Endothelial cell of umbilical vein (primary cell): Measurements from ENCODE around the gene YPEL4.

Source experiments
- CTCF ChIP-seq, 2 donors: IDR thresholded peaks; 1 replicate in 1 of 2; 2 replicates in 1 of 2; pipeline ENCODE4 v1.5.1; 2011; ENCODE audit warnings: low read length in 2 of 2, mild to moderate bottlenecking in 2 of 2, moderate library complexity in 2 of 2, control low read depth in 1 of 2, inconsistent platforms in 1 of 2, low read depth in 1 of 2; ENCODE audit not compliant: insufficient read depth in 1 of 2; ENCODE audit errors: extremely low read depth in 1 of 2
- EZH2 ChIP-seq: IDR thresholded peaks from 2 replicates; pipeline ENCODE4 v1.6.1; 2012; ENCODE audit warnings: borderline replicate concordance, low read depth, mild to moderate bottlenecking, moderate library complexity, low read length, inconsistent platforms; ENCODE audit not compliant: severe bottlenecking
- JUN ChIP-seq: IDR thresholded peaks from 2 replicates; pipeline ENCODE4 v1.6.1; 2011; ENCODE audit warnings: borderline replicate concordance, low read depth; ENCODE audit not compliant: insufficient read length, insufficient read depth
- MYC ChIP-seq: IDR thresholded peaks from one replicate; pipeline ENCODE4 v1.6.1; 2011; ENCODE audit warnings: mild to moderate bottlenecking, low read depth, low read length
- POLR2A ChIP-seq: IDR thresholded peaks from 2 replicates; pipeline ENCODE4 v1.6.1; 2012; ENCODE audit warnings: low read depth, mild to moderate bottlenecking, control low read depth, low read length
- POLR2AphosphoS5 ChIP-seq: IDR thresholded peaks from 2 replicates; pipeline ENCODE4 v1.6.1; 2012; ENCODE audit warnings: low read depth, mild to moderate bottlenecking, control low read depth, low read length, moderate library complexity; ENCODE audit not compliant: insufficient read depth
- TF ChIP-seq, protein P1 (sequence below): IDR thresholded peaks from 2 replicates; pipeline ENCODE4 v1.6.1; 2011; ENCODE audit not compliant: insufficient read depth, insufficient read length

DNA sequence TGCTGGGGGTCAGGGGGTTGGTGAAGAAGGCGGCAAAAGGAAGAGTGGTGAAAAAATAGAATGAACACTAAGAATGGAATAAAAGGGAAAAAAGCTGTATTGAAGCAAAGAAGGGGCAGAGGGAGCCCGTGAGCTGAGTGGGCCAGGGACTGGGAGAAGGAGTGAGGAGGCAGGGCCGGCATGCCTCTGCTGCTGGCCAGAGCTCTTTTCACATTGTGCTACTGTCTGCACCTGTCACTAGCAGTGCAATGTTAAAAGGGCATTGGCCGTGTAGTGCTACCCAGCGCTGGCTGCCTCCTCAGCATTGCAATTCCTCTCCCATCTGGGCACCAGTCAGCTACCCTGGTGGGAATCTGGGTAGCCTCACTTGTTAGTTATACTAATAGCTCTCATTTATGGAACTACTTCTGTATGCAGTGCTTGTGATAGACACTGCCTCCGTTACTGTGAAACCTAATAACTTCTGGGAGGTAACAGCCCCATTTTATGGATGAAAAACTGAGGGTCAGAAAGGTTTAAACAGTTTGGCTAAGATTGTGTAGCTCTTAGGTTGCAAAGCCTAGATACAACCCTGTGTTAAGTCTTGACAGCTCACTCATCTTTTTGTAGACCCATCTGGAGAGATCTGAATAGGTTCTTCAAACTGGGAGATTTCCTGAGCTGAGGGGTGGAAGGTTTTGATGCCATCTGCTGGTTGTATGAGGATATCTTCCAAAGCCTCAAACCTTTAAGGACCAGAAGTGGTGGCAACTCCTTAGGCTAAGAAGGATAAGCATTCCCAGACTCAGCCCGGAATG, 8.5 kb downstream of the YPEL4 start:
- TF ChIP-seq CTCF (IDR thresholded peaks at IDR 0.05; ENCODE audit: extremely low read depth in 1 of 2, insufficient read depth in 1 of 2, low read depth in 1 of 2, low read length in 2 of 2) (peak; percentile 33 to 52), POLR2A (no peak), EZH2 (no peak), POLR2AphosphoS5 (no peak), MYC (no peak), JUN (no peak)
- TF ChIP-seq, protein P1, sequence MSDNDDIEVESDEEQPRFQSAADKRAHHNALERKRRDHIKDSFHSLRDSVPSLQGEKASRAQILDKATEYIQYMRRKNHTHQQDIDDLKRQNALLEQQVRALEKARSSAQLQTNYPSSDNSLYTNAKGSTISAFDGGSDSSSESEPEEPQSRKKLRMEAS: no peak
